HEK293 (cell line): ENCODE results near the gene PFKFB1.

ENCODE experiments used
- CTCF ChIP-seq: fragments of 450-650 bp; formaldehyde crosslinking; IDR thresholded peaks from 2 replicates; pipeline ENCODE4 v1.5.1; 2016; ENCODE audit warnings: missing biosample characterization, missing genetic modification characterization
- PBX3 ChIP-seq: sonication (generic); formaldehyde crosslinking; IDR thresholded peaks from 2 replicates; pipeline ENCODE4 v1.8.1; 2022; ENCODE audit warnings: mild to moderate bottlenecking, moderate library complexity, missing genetic modification reagents
- PRDM1 ChIP-seq: fragments of 450-650 bp; formaldehyde crosslinking; IDR thresholded peaks from 2 replicates; pipeline ENCODE4; 2016; ENCODE audit warnings: missing biosample characterization, missing genetic modification characterization
- REST ChIP-seq: fragments of 450-650 bp; formaldehyde crosslinking; IDR thresholded peaks from 2 replicates; pipeline ENCODE4 v1.5.1; 2016; ENCODE audit warnings: missing biosample characterization, missing genetic modification characterization
- ZFHX2 ChIP-seq: fragments of 450-650 bp; formaldehyde crosslinking; conservative IDR thresholded peaks from 2 replicates; pipeline ENCODE4 v1.5.1; 2016; ENCODE audit warnings: missing biosample characterization, missing genetic modification characterization
- ZNF133 ChIP-seq: fragments of 450-650 bp; formaldehyde crosslinking; IDR thresholded peaks from 2 replicates; pipeline ENCODE4 v1.5.1; 2016; ENCODE audit warnings: missing biosample characterization, missing genetic modification characterization
- ZNF138 ChIP-seq: fragments of 450-650 bp; formaldehyde crosslinking; IDR thresholded peaks from 2 replicates; pipeline ENCODE4 v1.5.1; 2016; ENCODE audit warnings: missing biosample characterization, missing genetic modification characterization, borderline replicate concordance
- ZNF274 ChIP-seq, 2 experiments: fragments of 200-500 bp in 1 of 2; fragments of 450-650 bp in 1 of 2; sonication (Bioruptor generic) in 1 of 2; formaldehyde crosslinking in 1 of 2; IDR thresholded peaks; 2 replicates each; pipeline versions ENCODE4 v1.5.1 to v1.6.1; 2014 to 2016; ENCODE audit warnings: borderline replicate concordance in 1 of 2, inconsistent platforms in 1 of 2, low read length in 1 of 2, missing biosample characterization in 1 of 2, missing genetic modification characterization in 1 of 2
- TF ChIP-seq, protein P1 (sequence below): fragments of 450-650 bp; formaldehyde crosslinking; conservative IDR thresholded peaks from 2 replicates; pipeline ENCODE4 v1.5.1; 2016; ENCODE audit warnings: low read depth, missing biosample characterization, missing genetic modification characterization

- TF ChIP-seq CTCF (tag by site-specific recombination): no peak
- TF ChIP-seq ZNF138 (tag by site-specific recombination): no peak
- TF ChIP-seq ZNF133 (tag by site-specific recombination): no peak
- TF ChIP-seq ZFHX2 (tag by site-specific recombination): no peak
- TF ChIP-seq PBX3 (CRISPR knock-in tag): no peak
- TF ChIP-seq REST (tag by site-specific recombination): no peak
- TF ChIP-seq ZNF274 (IDR thresholded peaks at IDR 0.05; ENCODE audit: low read length): no peak
- no peak for TF ChIP-seq ZNF274 (tag by site-specific recombination; IDR thresholded peaks at IDR 0.05; ENCODE audit: borderline replicate concordance)
- TF ChIP-seq PRDM1 (tag by site-specific recombination): no peak
- TF ChIP-seq, protein P1, sequence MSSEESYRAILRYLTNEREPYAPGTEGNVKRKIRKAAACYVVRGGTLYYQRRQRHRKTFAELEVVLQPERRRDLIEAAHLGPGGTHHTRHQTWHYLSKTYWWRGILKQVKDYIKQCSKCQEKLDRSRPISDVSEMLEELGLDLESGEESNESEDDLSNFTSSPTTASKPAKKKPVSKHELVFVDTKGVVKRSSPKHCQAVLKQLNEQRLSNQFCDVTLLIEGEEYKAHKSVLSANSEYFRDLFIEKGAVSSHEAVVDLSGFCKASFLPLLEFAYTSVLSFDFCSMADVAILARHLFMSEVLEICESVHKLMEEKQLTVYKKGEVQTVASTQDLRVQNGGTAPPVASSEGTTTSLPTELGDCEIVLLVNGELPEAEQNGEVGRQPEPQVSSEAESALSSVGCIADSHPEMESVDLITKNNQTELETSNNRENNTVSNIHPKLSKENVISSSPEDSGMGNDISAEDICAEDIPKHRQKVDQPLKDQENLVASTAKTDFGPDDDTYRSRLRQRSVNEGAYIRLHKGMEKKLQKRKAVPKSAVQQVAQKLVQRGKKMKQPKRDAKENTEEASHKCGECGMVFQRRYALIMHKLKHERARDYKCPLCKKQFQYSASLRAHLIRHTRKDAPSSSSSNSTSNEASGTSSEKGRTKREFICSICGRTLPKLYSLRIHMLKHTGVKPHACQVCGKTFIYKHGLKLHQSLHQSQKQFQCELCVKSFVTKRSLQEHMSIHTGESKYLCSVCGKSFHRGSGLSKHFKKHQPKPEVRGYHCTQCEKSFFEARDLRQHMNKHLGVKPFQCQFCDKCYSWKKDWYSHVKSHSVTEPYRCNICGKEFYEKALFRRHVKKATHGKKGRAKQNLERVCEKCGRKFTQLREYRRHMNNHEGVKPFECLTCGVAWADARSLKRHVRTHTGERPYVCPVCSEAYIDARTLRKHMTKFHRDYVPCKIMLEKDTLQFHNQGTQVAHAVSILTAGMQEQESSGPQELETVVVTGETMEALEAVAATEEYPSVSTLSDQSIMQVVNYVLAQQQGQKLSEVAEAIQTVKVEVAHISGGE (tag by site-specific recombination): no peak
Observed at GRCh38 chrX:54922547-54922946, 71.4 kb downstream of the PFKFB1 start.
